ENCODE results near the gene NBPF12.
"Not testable (repeated sequence)": the region's sequence is repeated elsewhere in the genome, so short reads cannot be mapped to it uniquely, and the experiment has no call there.

Gene NBPF12

GRCh38 chr1:146986450-146986849, 48.3 kb downstream of the NBPF12 start:
- DNase-seq (ENCODE audit: low spot score) = not testable (repeated sequence)

GRCh38 chr1:146987502-146987901, 49.4 kb downstream of the NBPF12 start:
- DNase-seq (ENCODE audit: low spot score) = not testable (repeated sequence)

- DNase-seq (ENCODE audit: low spot score) = not testable (repeated sequence)
Observed at GRCh38 chr1:146989455-146989854, 51.3 kb downstream of the NBPF12 start.

GRCh38 chr1:147008495-147008894, 70.4 kb downstream of the NBPF12 start:
- DNase-seq (ENCODE audit: low spot score) = not testable (repeated sequence)

GRCh38 chr1:147026975-147027374, 88.9 kb downstream of the NBPF12 start:
- not testable (repeated sequence) for DNase-seq (ENCODE audit: low spot score)

GRCh38 chr1:147030066-147030653, 92.0 kb downstream of the NBPF12 start:
- DNase-seq (ENCODE audit: low spot score) = not testable (repeated sequence)

GRCh38 chr1:147039916-147040315, 101.8 kb downstream of the NBPF12 start:
- DNase-seq (ENCODE audit: low spot score) = no peak

GRCh38 chr1:147042891-147043290, 104.8 kb downstream of the NBPF12 start:
- DNase-seq (ENCODE audit: low spot score) = not testable (repeated sequence)

- not testable (repeated sequence) for DNase-seq (ENCODE audit: low spot score)
Observed at GRCh38 chr1:147044511-147044910, 106.4 kb downstream of the NBPF12 start.
